Measurements from ENCODE around the gene PPIL4.
"Not testable (repeated sequence)": the region's sequence is repeated elsewhere in the genome, so short reads cannot be mapped to it uniquely, and the experiment has no call there.

Gene PPIL4

DNA sequence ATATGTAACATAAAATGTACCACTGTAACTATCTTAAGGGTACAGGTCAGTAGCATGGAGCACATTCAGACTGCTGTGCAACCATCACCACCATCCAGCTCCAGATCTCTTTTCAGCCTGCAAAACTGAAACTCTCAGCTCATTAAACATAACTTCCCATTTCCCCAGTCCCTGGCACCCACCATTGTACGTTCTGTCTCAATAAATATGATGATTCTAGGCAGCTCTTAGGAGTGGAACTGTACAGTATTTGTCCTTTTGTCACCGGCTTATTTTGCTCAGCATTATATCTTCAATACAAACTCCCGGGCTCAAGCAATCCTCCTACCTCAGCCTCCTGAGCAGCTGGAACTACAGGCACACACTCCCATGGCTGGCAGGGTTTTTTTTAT, 62.5 kb downstream of the PPIL4 start:
- no peak for DNase-seq

DNA sequence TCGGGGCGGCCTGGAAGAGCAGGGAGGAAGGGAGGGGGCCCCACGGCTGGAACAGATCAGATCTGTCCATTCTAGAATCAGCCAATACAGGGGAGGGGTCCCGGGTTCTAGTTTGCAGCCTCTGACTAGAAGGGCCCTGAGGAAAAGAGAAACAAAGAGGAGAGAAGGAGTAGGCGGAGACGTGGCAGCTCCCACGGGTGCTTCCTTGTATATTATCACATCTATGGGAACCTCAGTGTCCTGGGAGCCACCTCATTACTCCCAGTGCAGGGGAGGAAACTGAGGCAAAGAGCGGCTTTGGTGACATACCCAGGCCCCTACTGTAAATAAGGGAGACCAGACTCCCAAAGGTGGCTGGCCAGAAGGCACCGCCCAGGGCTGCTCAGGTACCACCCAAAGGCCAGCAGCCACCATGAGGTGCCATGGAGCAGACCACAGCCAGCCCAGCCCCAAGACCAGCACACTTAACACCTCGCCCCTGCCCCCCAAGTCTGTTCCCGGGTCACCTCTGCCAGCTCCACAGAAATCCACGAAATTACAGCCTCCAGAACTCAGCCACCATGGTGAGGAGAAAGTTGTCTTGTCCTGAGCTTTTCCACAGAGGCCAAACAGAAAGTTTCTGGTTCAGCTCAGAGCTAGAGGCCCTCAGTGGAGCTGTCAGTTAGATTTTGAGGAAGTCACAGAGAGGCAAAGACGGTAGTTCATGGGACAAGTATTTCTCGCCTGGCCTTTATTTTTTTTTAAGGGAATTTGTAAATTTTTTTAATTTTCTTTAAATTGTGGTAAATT, 63.1 kb downstream of the PPIL4 start:
- DNase-seq = no peak

GRCh38 chr6:149480502-149481280, 65.2 kb downstream of the PPIL4 start:
- no peak for DNase-seq

GRCh38 chr6:149478631-149479314, 67.1 kb downstream of the PPIL4 start:
- DNase-seq = no peak

DNA sequence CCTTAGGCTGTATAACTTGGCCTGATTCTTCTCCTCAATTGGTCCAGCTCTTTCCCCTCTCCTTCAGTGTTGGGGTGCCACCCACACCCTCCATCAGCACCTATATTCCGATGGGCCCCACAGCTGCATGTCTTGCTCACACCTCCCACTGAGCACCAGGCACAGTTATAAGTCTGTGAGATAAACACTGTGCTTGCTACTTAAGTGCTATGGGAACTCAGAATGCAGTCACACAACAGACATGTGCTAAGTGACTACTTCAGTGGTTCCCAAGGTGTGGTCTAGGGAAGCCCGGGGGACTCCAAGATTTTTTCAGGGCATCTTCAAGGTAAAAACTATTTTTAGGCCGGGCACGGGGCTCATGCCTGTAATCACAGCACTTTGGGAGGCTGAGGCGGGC, 68.3 kb downstream of the PPIL4 start:
- DNase-seq = no peak

GRCh38 chr6:149476789-149477455, 68.9 kb downstream of the PPIL4 start:
- no peak for DNase-seq

- DNase-seq = no peak
These were observed 71.5 kb downstream of the PPIL4 start for GRCh38 chr6:149474108-149474935.

- DNase-seq = no peak
These were observed 72.5 kb downstream of the PPIL4 start for GRCh38 chr6:149473080-149474052.

DNA sequence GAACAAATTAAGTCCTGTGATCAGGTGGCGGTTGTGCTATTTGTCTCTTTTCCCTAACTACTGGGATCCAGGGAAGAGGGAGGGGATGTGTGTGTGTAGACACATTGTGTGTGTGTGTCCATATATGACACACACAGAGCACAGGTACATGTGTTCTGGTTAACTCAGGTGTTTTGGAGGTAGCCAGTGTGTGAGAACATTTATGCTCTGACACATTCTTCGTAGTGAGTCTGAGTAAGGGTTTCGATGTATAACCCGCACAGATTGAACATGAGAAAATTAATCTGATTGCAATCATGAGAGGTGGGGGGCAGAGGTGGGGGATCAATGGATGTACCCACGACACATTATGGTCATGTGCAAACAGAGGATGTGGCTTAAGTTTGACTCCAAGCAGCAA, 73.6 kb downstream of the PPIL4 start:
- DNase-seq = no peak

DNA sequence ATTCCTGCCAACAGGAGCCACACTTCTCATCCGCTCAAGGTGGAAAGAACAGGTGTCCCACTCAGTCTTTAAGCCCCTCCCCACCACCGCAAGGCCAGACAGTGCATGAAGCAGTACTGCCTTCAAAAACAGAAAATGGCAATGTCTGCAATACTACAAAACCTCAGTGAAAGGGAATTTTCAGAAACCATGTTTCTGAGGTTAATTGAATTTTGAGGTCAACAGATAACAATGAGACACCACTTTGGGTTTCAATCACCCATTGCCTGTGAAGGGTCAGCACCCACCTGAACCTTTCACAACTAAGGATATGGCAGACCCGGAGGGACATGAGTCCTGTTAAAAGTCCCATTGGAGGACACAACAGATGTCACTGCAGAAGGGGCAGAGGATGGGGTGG, 74.0 kb downstream of the PPIL4 start:
- DNase-seq = no peak

DNA sequence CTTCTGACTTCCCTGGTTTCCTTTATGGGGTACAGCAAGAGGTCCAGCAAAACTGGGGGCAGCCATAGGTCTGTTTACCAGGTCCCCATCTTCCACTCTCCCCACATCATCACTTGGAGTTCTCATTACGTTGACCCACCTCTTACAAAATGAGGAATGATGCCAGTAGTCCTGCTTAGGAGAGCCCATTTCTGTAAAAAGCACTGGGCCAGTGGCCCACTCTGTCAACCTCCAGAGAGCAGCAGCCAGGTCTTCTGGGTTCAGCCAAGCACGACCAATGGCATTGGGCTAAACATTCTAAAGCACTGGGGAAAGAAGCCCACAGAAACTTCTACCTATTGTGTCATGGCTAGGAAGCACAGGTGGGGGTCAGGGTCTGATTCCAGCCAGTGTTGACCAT, 74.9 kb downstream of the PPIL4 start:
- DNase-seq = no peak

DNA sequence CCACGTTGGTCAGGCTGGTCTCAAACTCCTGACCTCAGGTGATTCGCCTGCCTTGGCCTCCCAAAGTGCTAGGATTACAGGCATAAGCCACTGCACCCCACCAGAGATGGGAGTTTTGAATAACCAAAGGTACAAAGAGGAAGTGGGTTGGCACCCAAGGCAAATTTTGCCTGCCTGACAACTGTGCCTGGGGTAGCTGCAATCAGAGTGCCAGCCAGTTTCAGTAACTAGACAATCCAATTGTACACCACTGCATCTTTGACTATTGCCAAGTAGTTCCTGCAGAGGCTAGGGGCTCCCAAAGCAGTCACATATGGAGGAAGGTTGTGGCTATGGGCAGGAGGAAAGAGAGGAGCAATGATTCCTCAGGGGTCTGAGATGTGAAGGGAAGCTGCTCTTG, 77.7 kb downstream of the PPIL4 start:
- DNase-seq = no peak

GRCh38 chr6:149467265-149467664, 78.6 kb downstream of the PPIL4 start:
- DNase-seq = no peak

GRCh38 chr6:149464411-149464810, 81.4 kb downstream of the PPIL4 start:
- no peak for DNase-seq

GRCh38 chr6:149463781-149464180, 82.1 kb downstream of the PPIL4 start:
- no peak for DNase-seq

- DNase-seq = not testable (repeated sequence)
These were observed 83.1 kb downstream of the PPIL4 start for GRCh38 chr6:149462712-149463111.

GRCh38 chr6:149461670-149462069, 84.2 kb downstream of the PPIL4 start:
- DNase-seq = no peak

DNA sequence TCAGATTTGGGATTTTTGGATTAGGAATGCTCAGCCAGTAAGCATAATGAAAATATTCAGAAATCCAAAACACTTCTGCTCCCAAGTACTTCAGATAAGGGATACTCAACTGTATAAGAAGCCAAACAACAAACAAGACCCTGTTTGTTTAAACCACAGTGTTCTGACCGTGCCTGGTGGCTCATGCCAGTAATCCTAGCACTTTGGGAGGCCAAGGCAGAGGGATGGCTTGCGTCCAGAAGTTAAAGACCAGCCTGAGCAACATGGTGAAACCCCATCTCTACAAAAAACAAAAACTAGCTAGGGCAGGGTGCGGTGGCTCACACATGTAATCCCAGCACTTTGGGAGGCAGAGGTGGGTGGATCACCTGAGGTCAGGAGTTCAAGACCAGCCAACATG, 85.6 kb downstream of the PPIL4 start:
- DNase-seq = not testable (repeated sequence)

DNA sequence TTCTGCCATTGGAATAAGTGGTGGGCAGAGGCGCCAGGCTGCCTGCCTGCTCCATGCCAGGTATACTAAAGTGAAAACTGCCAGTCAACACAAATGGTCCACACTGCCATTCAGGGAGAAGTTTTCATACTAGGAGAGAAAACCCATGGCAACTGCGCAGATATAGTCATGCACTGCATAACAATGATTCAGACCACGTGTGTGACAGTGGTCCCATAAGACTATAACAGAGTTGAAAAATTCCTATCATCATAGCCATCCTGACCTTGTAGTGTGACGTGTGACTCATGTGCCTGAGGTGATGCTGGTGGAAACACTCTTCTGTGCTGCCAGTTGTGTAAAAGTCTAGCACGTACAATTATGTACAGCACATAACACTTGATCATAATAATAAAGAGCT, 86.1 kb downstream of the PPIL4 start:
- no peak for DNase-seq

DNA sequence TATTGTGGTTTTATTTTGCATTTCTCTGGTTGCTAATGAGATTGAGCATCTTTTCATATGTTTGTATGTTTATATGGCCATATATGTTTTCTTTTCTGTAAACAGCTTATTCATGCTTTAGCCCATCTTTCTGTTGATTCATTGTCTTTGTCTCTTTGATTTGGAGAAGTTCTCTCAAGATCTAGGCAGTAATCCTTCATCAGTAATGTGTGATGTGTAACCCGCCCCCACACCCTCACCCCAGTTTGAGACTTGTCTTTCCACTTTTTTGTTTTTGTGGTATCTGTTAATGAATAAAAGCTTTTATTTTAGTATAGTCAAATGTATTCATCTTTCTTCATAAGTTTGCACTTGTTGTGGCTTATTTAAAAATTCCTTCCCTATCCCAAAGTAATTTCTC, 87.0 kb downstream of the PPIL4 start:
- no peak for DNase-seq

DNA sequence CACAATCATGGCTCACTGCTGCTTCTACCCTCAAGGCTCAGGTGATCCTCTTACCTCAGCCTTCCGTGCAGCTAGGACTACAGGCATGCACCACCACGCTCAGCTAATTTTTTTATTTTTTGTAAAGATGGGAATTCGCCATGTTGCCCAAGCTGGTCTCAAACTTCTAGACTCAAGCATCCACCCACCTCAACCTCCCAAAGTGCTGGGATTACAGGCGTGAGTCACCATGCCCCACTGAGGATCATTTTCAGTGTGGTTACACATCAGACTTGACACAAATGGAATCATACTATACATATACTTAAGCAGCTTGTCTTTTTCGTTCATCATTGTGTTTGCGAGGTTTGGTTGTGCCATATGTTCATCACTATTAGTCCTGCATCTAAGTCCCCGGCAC, 87.6 kb downstream of the PPIL4 start:
- DNase-seq = no peak

All from 8988T (cell line).